Gastrocnemius medialis (tissue), 4 donors: Measurements from ENCODE around the gene MDM1. TPM values are rescaled to one million over a fixed set of nuclear protein-coding genes. Genes with fewer than 3 reads are reported as not detected.
A peak's percentile ranks its signal among the peaks of the same experiment; 100 is the strongest.

ENCODE experiments used
- ATAC-seq, 2 donors: fragments of 150-250 bp; one replicate each; pipeline ENCODE4 v1.9.1; 2016
- DNase-seq, 2 donors: peaks; one replicate each; pipeline ENCODE4 v3.0.0-alpha.2; 2019
- H3K27ac ChIP-seq, 4 donors: fragments of 200-600 bp; sonication (generic); 1 replicate in 1 of 4; 2 replicates in 3 of 4; pipeline ENCODE4 v1.5.1; 2016 to 2018; ENCODE audit warnings: mild to moderate bottlenecking in 2 of 4, moderate library complexity in 1 of 4
- H3K27me3 ChIP-seq, 3 donors: fragments of 200-600 bp; sonication (generic) in 2 of 3; 1 replicate in 1 of 3; 2 replicates in 2 of 3; pipeline versions ENCODE4 v1.5.1 to v1.6.0; 2016 to 2019; ENCODE audit warnings: mild to moderate bottlenecking in 1 of 3, moderate library complexity in 1 of 3
- H3K36me3 ChIP-seq, 2 donors: fragments of 200-600 bp; sonication (generic) in 1 of 2; one replicate each; pipeline ENCODE4 v1.5.1; 2017 to 2018
- H3K4me1 ChIP-seq, 2 donors: fragments of 200-600 bp; sonication (generic) in 1 of 2; one replicate each; pipeline ENCODE4 v1.5.1; 2016 to 2017; ENCODE audit warnings: mild to moderate bottlenecking in 2 of 2
- H3K4me3 ChIP-seq, 4 donors: fragments of 200-600 bp; sonication (generic) in 3 of 4; 1 replicate in 1 of 4; 2 replicates in 3 of 4; pipeline ENCODE4 v1.5.1; 2016 to 2019; ENCODE audit warnings: mild to moderate bottlenecking in 2 of 4
- H3K9me3 ChIP-seq, 3 donors: fragments of 200-600 bp; sonication (generic) in 2 of 3; 1 replicate in 1 of 3; 2 replicates in 2 of 3; pipeline ENCODE4 v1.5.1; 2016 to 2019
- POLR2A ChIP-seq, 2 donors: fragments of 450-650 bp; IDR thresholded peaks; one replicate each; pipeline ENCODE4 v1.6.1; 2017; ENCODE audit warnings: antibody characterized with exemption in 2 of 2, mild to moderate bottlenecking in 2 of 2, moderate library complexity in 2 of 2
- in situ Hi-C, 4 donors: fragments of 200-750 bp; cut with MboI; loops; one replicate each; pipeline versions ENCODE4 v1.15.0 to v1.8.0; 2017; ENCODE audit warnings: low sequenced_read_pairs in 4 of 4
- intact Hi-C: fragments of 100-400 bp; cut with DNase I; formaldehyde crosslinking; loops from one replicate; pipeline ENCODE4 v1.15.1; 2023; ENCODE audit warnings: low total_unique reads
- total RNA-seq, 4 donors: library from RNA; depleted of rRNA; stranded (reverse); fragments of >200 nt; gene quantifications; one replicate each; pipeline versions ENCODE4 v1.1.0 to v1.2.3, GENCODE V29; 2016
- TF ChIP-seq, protein P1 (sequence below), 5 experiments: fragments of 450-650 bp in 3 of 5; fragments of 200-600 bp in 2 of 5; sonication (generic) in 2 of 5; IDR thresholded peaks in 4 of 5; conservative IDR thresholded peaks in 1 of 5; 1 replicate in 4 of 5; 2 replicates in 1 of 5; pipeline ENCODE4 v1.5.1; 2016 to 2019; ENCODE audit warnings: antibody characterized with exemption in 5 of 5, mild to moderate bottlenecking in 3 of 5, moderate library complexity in 3 of 5

Gene MDM1, protein sequence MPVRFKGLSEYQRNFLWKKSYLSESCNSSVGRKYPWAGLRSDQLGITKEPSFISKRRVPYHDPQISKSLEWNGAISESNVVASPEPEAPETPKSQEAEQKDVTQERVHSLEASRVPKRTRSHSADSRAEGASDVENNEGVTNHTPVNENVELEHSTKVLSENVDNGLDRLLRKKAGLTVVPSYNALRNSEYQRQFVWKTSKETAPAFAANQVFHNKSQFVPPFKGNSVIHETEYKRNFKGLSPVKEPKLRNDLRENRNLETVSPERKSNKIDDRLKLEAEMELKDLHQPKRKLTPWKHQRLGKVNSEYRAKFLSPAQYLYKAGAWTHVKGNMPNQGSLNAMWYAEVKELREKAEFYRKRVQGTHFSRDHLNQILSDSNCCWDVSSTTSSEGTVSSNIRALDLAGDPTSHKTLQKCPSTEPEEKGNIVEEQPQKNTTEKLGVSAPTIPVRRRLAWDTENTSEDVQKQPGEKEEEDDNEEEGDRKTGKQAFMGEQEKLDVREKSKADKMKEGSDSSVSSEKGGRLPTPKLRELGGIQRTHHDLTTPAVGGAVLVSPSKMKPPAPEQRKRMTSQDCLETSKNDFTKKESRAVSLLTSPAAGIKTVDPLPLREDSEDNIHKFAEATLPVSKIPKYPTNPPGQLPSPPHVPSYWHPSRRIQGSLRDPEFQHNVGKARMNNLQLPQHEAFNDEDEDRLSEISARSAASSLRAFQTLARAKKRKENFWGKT
- 1 to 10 TPM; 1.6 to 6.8 (median 3.4) TPM for total RNA-seq

DNA sequence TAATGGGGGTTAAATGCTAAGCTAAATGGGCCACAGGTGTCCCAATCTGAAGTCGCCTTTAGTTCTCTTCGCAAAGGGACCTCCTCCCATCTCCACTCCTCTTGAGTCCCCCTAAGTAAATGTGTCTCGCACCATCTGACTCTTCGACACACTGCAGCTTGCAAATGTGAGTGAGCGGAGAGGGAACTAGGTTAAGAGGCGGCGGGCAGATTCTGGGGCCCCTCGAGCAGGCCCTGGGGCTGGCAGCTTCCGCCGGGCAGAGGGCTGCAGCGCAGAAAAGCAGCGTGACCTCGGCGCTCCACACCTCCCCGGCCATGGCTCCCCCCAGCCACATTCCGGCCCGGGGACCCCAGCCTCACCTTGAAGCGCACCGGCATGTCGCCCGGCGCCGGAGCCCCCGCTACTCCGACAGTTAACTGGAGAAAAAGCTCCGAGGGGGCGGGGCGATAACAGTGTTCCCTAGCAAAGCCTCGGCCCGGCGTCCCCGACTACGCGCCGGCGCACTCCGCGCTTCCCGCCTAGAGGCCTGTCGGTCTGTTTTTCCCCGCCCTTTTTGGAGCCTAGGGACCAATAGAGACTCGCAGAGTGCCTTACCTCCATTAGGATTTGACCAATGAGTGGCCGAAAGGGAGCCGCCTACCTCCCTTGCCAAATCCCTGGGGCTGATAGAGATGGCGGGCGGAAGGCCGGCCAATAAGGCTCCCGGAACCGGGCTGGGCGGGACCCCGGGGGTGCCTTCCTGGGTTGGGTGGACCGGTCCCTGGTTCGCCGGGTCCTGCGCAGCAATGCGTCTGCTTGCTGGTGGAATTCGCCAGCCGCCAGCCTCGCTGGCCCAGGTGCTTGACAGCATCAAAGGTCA lies at the start of gene MDM1:
TSS of gene MDM1 (minus strand) at position 494 of the 859 bp plus-strand sequence. CDS start at position 377, 117 bp downstream.
- Histone ChIP-seq H3K9me3 (no peaks in the 10 kb centered on the region), H3K36me3 (no peaks in the 10 kb centered on the region), H3K27ac (peak within 1 kb of the TSS; percentile 41 to 71 (median 69)), H3K27me3 (no peaks in the 10 kb centered on the region), H3K4me3 (peak within 1 kb of the TSS; percentile 71 to 87 (median 84)), H3K4me1 (peaks cover 0 to 8% of the 10 kb centered on the region in 2 donors)
- TF ChIP-seq, protein P1, sequence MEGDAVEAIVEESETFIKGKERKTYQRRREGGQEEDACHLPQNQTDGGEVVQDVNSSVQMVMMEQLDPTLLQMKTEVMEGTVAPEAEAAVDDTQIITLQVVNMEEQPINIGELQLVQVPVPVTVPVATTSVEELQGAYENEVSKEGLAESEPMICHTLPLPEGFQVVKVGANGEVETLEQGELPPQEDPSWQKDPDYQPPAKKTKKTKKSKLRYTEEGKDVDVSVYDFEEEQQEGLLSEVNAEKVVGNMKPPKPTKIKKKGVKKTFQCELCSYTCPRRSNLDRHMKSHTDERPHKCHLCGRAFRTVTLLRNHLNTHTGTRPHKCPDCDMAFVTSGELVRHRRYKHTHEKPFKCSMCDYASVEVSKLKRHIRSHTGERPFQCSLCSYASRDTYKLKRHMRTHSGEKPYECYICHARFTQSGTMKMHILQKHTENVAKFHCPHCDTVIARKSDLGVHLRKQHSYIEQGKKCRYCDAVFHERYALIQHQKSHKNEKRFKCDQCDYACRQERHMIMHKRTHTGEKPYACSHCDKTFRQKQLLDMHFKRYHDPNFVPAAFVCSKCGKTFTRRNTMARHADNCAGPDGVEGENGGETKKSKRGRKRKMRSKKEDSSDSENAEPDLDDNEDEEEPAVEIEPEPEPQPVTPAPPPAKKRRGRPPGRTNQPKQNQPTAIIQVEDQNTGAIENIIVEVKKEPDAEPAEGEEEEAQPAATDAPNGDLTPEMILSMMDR (IDR thresholded peaks at IDR 0.05 in 4 of 5, conservative IDR thresholded peaks at IDR 0.05 in 1 of 5), result peak in 1 of 5 experiments; percentile 6
- peak in 1 of 2 donors; percentile 33 for TF ChIP-seq POLR2A (IDR thresholded peaks at IDR 0.05)
- in situ Hi-C loops, result no loop called here
- DNase-seq (peak; percentile 96 to 97), ATAC-seq (peak; percentile 100)
- intact Hi-C loops, result loop anchor here (1.0 to 10.0 kb wide), 4 partner anchors 278 to 473 kb away; partner anchors contain the start of genes MDM2, NUP107, RAP1B and SLC35E3

DNA sequence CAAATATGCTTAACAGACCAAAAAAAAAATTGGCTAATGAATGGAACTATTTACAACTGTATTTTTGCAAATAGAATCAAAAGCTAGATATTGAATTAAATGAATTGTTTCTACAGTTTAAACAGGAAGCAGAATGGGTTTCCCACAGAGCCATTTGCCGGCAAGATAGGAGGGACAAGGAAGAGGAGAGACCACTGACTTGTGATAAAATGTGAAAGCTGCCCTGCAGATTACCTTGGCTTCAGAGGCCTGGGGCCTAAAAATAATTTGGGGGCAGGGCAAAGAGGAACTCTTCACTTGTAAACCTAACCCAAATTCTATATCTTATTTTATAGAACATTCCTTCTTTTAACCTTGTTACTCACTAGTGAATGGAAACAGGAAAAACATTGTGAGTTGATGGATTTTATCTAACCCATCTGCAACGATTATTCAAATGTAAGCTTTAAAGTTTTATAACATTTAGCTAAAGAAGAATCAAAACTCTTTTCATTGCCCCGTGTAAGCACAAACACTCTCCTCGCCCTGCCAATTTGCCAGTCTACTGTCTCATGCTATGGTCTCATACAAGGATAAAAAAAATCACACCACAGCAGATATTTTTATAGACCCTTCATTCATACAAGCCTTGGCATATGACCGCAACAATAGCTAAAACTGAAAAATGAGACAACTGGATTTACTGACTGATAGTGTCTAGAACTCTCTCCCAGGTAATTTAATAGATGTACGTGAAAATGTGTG lies 49.5 kb upstream of the MDM1 start:
- Histone ChIP-seq H3K4me3 (no peak overlapping the region), H3K9me3 (no peaks in the 10 kb centered on the region), H3K27me3 (no peaks in the 10 kb centered on the region), H3K36me3 (no peaks in the 10 kb centered on the region), H3K27ac (no peak overlapping the region), H3K4me1 (peaks cover 23 to 35% of the 10 kb centered on the region in 2 donors)
- no peak for ATAC-seq
- in situ Hi-C loops (no loop called here), intact Hi-C loops (no loop called here)
- TF ChIP-seq POLR2A (IDR thresholded peaks at IDR 0.05), result no peak
- TF ChIP-seq, protein P1 (IDR thresholded peaks at IDR 0.05 in 4 of 5, conservative IDR thresholded peaks at IDR 0.05 in 1 of 5), result no peak
- DNase-seq, result no peak

DNA sequence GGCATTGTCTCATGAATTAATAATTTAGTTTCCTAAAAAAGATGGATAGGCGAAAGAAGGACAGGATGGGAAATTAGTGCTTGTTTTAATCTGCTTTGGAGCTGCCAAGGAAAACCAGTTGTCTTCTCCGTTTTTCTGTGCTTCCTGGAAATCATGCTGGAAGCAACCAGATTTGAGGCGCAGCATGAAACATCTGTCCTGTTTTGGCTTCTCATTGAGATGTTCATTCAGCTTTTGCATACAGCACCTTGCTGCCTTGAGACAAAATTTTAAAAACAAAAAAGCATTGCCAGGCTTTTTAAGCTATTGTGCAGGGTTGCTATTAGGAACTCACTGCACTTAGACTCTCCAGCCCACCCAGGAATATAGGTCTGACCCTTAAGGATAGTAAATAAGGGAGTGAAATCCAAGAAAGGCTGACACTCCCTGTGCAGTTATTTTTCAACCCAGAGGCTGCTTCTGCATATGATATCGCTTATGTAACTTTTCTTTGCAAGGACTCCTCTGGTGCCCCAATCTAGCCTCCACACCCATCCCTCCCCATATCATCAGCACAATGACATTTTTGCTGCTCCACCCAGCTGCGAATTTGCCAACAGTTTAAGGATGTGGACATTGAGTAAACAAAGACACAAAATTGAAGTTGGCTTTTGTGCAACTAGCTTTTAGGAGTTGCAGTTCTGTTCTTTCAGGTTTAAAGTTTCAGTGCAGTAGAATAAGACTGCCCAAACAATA lies 46.9 kb upstream of the MDM1 start:
- Histone ChIP-seq H3K27me3 (no peaks in the 10 kb centered on the region), H3K36me3 (no peaks in the 10 kb centered on the region), H3K4me1 (peaks cover 41 to 53% of the 10 kb centered on the region in 2 donors), H3K27ac (no peak overlapping the region), H3K9me3 (no peaks in the 10 kb centered on the region), H3K4me3 (no peak overlapping the region)
- in situ Hi-C loops (no loop called here), intact Hi-C loops (loop anchor here (5.0 kb wide), 1 partner anchor 63 kb away; no protein-coding TSS in a partner anchor)
- ATAC-seq, result no peak
- no peak for TF ChIP-seq POLR2A (IDR thresholded peaks at IDR 0.05)
- TF ChIP-seq, protein P1 (IDR thresholded peaks at IDR 0.05 in 4 of 5, conservative IDR thresholded peaks at IDR 0.05 in 1 of 5), result no peak
- no peak for DNase-seq
